Gastroesophageal sphincter (tissue), 3 donors: Measurements from ENCODE around the gene EIF4E2.

Experiments used
- CTCF ChIP-seq, 4 experiments: fragments of 200-600 bp in 2 of 4; fragments of 450-650 bp in 2 of 4; sonication (generic) in 1 of 4; IDR thresholded peaks; one replicate each; pipeline ENCODE4 v1.5.1; 2017 to 2019; ENCODE audit warnings: antibody characterized with exemption in 4 of 4, mild to moderate bottlenecking in 2 of 4, moderate library complexity in 2 of 4
- POLR2A ChIP-seq, 2 donors: fragments of 450-650 bp; IDR thresholded peaks; one replicate each; pipeline ENCODE4 v1.6.1; 2017; ENCODE audit warnings: antibody characterized with exemption in 2 of 2, mild to moderate bottlenecking in 2 of 2, moderate library complexity in 1 of 2

- TF ChIP-seq POLR2A (IDR thresholded peaks at IDR 0.05) (no peak), CTCF (IDR thresholded peaks at IDR 0.05) (no peak)
These were observed 33.7 kb downstream of the EIF4E2 start for GRCh38 chr2:232584238-232584637.
